HCT116 (cell line): ENCODE results near the gene GPRC5B. TPM values are rescaled to one million over a fixed set of nuclear protein-coding genes. Genes with fewer than 3 reads are reported as not detected.

Source experiments
- ATAC-seq: fragments of 200-7000 bp; cut with Tn5 transposase; 2 replicates; pipeline ENCODE4 v1.9.1; 2020; ENCODE audit warnings: mild to moderate bottlenecking, moderate library complexity
- BruUV-seq: library from RNA; stranded (reverse); fragments of 400-500 nt; replicated peaks from 2 replicates; lab custom pipeline; 2021; lab: Mats Ljungman, UMichigan
- CTCF ChIA-PET: fragments of 300-600 bp; sonication (Branson Sonifier 250); formaldehyde crosslinking; loops from one replicate; lab custom pipeline; 2021; ENCODE audit warnings: antibody characterized with exemption; lab: Charles Lee
- POLR2A ChIA-PET: fragments of 300-600, 350-600 bp; sonication (Branson Sonifier 250); formaldehyde crosslinking; loops from one replicate; lab custom pipeline; 2021; ENCODE audit warnings: antibody characterized with exemption; lab: Charles Lee
- RAD21 ChIA-PET, 2 experiments: fragments of 300-600 bp; sonication (Branson Sonifier 250); formaldehyde crosslinking; loops; one replicate each; lab custom pipeline; 2023; ENCODE audit warnings: low total read pairs in 2 of 2; ENCODE audit not compliant: uncharacterized antibody in 2 of 2, unreplicated experiment in 2 of 2, low non-redundant PET in 1 of 2; lab: Charles Lee
- DNase-seq: peaks from one replicate; pipeline ENCODE4 v3.0.0-alpha.2; 2010; ENCODE audit warnings: low read depth, low spot score
- H2AFZ ChIP-seq: fragments of 200-600 bp; shearing (Covaris generic), sonication (generic); 2 replicates; pipeline ENCODE4 v1.6.1; 2017; ENCODE audit warnings: low read depth, mixed run types, mixed read lengths, antibody characterized with exemption, low read length; ENCODE audit not compliant: poor library complexity, severe bottlenecking
- H3K27ac ChIP-seq: 2 replicates; pipeline ENCODE4 v1.5.1; 2012; ENCODE audit warnings: low read depth, low read length
- H3K27me3 ChIP-seq: fragments of 200-600 bp; sonication (generic); 2 replicates; pipeline ENCODE4 v1.6.1; 2016; ENCODE audit warnings: mixed run types, low read length, mixed read lengths; ENCODE audit not compliant: insufficient read depth
- H3K36me3 ChIP-seq, 2 experiments: fragments of 200-500 bp in 1 of 2; fragments of 200-600 bp in 1 of 2; sonication (Bioruptor generic) in 1 of 2; sonication (generic) in 1 of 2; 2 replicates each; pipeline versions ENCODE4 v1.5.1 to v1.6.1; 2014 to 2016; ENCODE audit warnings: low read length in 2 of 2, inconsistent platforms in 1 of 2, mixed read lengths in 1 of 2, mixed run types in 1 of 2; ENCODE audit not compliant: insufficient read depth in 2 of 2, control insufficient read depth in 1 of 2
- H3K4me1 ChIP-seq, 2 experiments: fragments of 200-600 bp in 1 of 2; sonication (generic) in 1 of 2; 2 replicates each; pipeline versions ENCODE4 v1.5.1 to v1.6.1; 2012 to 2017; ENCODE audit warnings: low read length in 2 of 2, inconsistent platforms in 1 of 2, mild to moderate bottlenecking in 1 of 2, mixed read lengths in 1 of 2, mixed run types in 1 of 2, moderate library complexity in 1 of 2; ENCODE audit not compliant: insufficient read depth in 2 of 2, control insufficient read depth in 1 of 2
- H3K4me2 ChIP-seq: fragments of 200-600 bp; sonication (generic); 2 replicates; pipeline ENCODE4 v1.6.1; 2017; ENCODE audit warnings: mixed run types, low read length, mixed read lengths
- H3K4me3 ChIP-seq, 2 experiments: fragments of 200-600 bp in 1 of 2; sonication (generic) in 1 of 2; replicated peaks in 1 of 2; 2 replicates each; pipeline ENCODE4 v1.5.1; 2011 to 2016; ENCODE audit warnings: low read length in 2 of 2, control low read depth in 1 of 2, low read depth in 1 of 2, mild to moderate bottlenecking in 1 of 2, mixed read lengths in 1 of 2, mixed run types in 1 of 2
- H3K79me2 ChIP-seq: fragments of 200-600 bp; sonication (generic); 2 replicates; pipeline ENCODE4 v1.6.1; 2017; ENCODE audit warnings: mild to moderate bottlenecking, mixed run types, low read length, moderate library complexity, mixed read lengths; ENCODE audit not compliant: insufficient read depth
- H3K9ac ChIP-seq: fragments of 200-600 bp; sonication (generic); 2 replicates; pipeline ENCODE4 v1.6.1; 2016; ENCODE audit warnings: low read length, mixed read lengths
- H3K9me2 ChIP-seq: fragments of 200-600 bp; sonication (generic), shearing (Covaris generic); 2 replicates; pipeline ENCODE4 v1.6.1; 2017; ENCODE audit warnings: mixed run types, mild to moderate bottlenecking, moderate library complexity; ENCODE audit not compliant: insufficient read depth
- H3K9me3 ChIP-seq, 2 experiments: fragments of 200-500 bp in 1 of 2; fragments of 200-600 bp in 1 of 2; sonication (Bioruptor generic) in 1 of 2; sonication (generic) in 1 of 2; 2 replicates each; pipeline ENCODE4 v1.6.1; 2014 to 2017; ENCODE audit warnings: low read length in 2 of 2, mixed read lengths in 2 of 2, inconsistent platforms in 1 of 2, low read depth in 1 of 2, mild to moderate bottlenecking in 1 of 2, mixed run types in 1 of 2, moderate library complexity in 1 of 2; ENCODE audit not compliant: control insufficient read depth in 1 of 2, insufficient read depth in 1 of 2
- H4K20me1 ChIP-seq: fragments of 200-600 bp; sonication (generic), shearing (Covaris generic); 2 replicates; pipeline ENCODE4 v1.6.1; 2017; ENCODE audit warnings: mixed run types, mild to moderate bottlenecking, moderate library complexity; ENCODE audit not compliant: insufficient read depth
- ELF1 ChIP-seq: IDR thresholded peaks from 2 replicates; pipeline ENCODE4 v1.6.1; 2012; ENCODE audit warnings: low read depth, borderline replicate concordance
- EZH2 ChIP-seq: fragments of 200-600 bp; sonication (generic); IDR thresholded peaks from 2 replicates; pipeline ENCODE4 v1.6.1; 2017; ENCODE audit warnings: antibody characterized with exemption, mixed run types
- EZH2phosphoT487 ChIP-seq: fragments of 200-600 bp; IDR thresholded peaks from 2 replicates; pipeline ENCODE4 v1.6.1; 2018; ENCODE audit warnings: antibody characterized with exemption, borderline replicate concordance
- FOSL1 ChIP-seq: IDR thresholded peaks from 2 replicates; pipeline ENCODE4 v1.6.1; 2012; ENCODE audit warnings: low read depth
- JUND ChIP-seq: IDR thresholded peaks from 2 replicates; pipeline ENCODE4 v1.6.1; 2012
- ZFX ChIP-seq: fragments of 450-650 bp; IDR thresholded peaks from 2 replicates; pipeline ENCODE4 v1.6.1; 2017
- ZNF274 ChIP-seq: fragments of 200-500 bp; sonication (Bioruptor generic); IDR thresholded peaks from 2 replicates; pipeline ENCODE4 v1.6.1; 2014; ENCODE audit warnings: mild to moderate bottlenecking, low read depth, low read length, inconsistent platforms
- intact Hi-C: fragments of 100-400 bp; cut with micrococcal nuclease; formaldehyde crosslinking; loops from 2 replicates; pipeline ENCODE4 v1.10.0; 2022
- total RNA-seq: library from RNA; stranded (reverse); gene quantifications from one replicate; pipeline ENCODE4 v1.2.1, GENCODE V29; 2021; ENCODE audit not compliant: unreplicated experiment
- TF ChIP-seq, protein P1 (sequence below), 3 experiments: fragments of 200-600 bp in 1 of 3; sonication (generic) in 1 of 3; IDR thresholded peaks in 2 of 3; conservative IDR thresholded peaks in 1 of 3; 2 replicates each; pipeline ENCODE4 v1.5.1; 2012 to 2017; ENCODE audit warnings: low read depth in 2 of 3, low read length in 2 of 3, antibody characterized with exemption in 1 of 3, borderline replicate concordance in 1 of 3, control low read depth in 1 of 3, mild to moderate bottlenecking in 1 of 3, mixed read lengths in 1 of 3, mixed run types in 1 of 3, moderate library complexity in 1 of 3; ENCODE audit not compliant: insufficient read depth in 1 of 3
- TF ChIP-seq, protein P2 (sequence below): IDR thresholded peaks from 2 replicates; pipeline ENCODE4 v1.6.1; 2012
- TF ChIP-seq, protein P3 (sequence below): IDR thresholded peaks from 2 replicates; pipeline ENCODE4 v1.6.1; 2012

GPRC5B gene
- total RNA-seq, 1 experiment from 2014 or later, result 7.2 TPM

- H3K36me3 ChIP-seq, result no peaks in the 10 kb centered on the region
- no peak overlapping the region for H3K4me3 ChIP-seq
- ChIA-PET RAD21 (no interaction called here), CTCF (no interaction called here), POLR2A (no interaction called here)
- intact Hi-C loops, result no loop called here
- no peaks in the 10 kb centered on the region for H3K4me1 ChIP-seq
- H3K9ac ChIP-seq, result no peak overlapping the region
- no TSS peak for BruUV-seq
- H2AFZ ChIP-seq, result no peak overlapping the region
- H3K27me3 ChIP-seq, result no peaks in the 10 kb centered on the region
- no peaks in the 10 kb centered on the region for H3K9me3 ChIP-seq
- no peaks in the 10 kb centered on the region for H4K20me1 ChIP-seq
- TF ChIP-seq, protein P1, sequence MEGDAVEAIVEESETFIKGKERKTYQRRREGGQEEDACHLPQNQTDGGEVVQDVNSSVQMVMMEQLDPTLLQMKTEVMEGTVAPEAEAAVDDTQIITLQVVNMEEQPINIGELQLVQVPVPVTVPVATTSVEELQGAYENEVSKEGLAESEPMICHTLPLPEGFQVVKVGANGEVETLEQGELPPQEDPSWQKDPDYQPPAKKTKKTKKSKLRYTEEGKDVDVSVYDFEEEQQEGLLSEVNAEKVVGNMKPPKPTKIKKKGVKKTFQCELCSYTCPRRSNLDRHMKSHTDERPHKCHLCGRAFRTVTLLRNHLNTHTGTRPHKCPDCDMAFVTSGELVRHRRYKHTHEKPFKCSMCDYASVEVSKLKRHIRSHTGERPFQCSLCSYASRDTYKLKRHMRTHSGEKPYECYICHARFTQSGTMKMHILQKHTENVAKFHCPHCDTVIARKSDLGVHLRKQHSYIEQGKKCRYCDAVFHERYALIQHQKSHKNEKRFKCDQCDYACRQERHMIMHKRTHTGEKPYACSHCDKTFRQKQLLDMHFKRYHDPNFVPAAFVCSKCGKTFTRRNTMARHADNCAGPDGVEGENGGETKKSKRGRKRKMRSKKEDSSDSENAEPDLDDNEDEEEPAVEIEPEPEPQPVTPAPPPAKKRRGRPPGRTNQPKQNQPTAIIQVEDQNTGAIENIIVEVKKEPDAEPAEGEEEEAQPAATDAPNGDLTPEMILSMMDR (IDR thresholded peaks at IDR 0.05 in 2 of 3, conservative IDR thresholded peaks at IDR 0.05 in 1 of 3; ENCODE audit: borderline replicate concordance in 1 of 3, insufficient read depth in 1 of 3, low read depth in 2 of 3, low read length in 2 of 3), result no peak
- TF ChIP-seq ZNF274 (no peak), JUND (no peak), EZH2phosphoT487 (no peak), EZH2 (no peak), ZFX (no peak), ELF1 (no peak), FOSL1 (no peak)
- TF ChIP-seq, protein P2, sequence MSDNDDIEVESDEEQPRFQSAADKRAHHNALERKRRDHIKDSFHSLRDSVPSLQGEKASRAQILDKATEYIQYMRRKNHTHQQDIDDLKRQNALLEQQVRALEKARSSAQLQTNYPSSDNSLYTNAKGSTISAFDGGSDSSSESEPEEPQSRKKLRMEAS, result no peak
- TF ChIP-seq, protein P3, sequence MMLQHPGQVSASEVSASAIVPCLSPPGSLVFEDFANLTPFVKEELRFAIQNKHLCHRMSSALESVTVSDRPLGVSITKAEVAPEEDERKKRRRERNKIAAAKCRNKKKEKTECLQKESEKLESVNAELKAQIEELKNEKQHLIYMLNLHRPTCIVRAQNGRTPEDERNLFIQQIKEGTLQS, result no peak
- no peak overlapping the region for H3K27ac ChIP-seq
- ATAC-seq (no peak), DNase-seq (no peak)
- no peaks in the 10 kb centered on the region for H3K9me2 ChIP-seq
- H3K4me2 ChIP-seq, result no peak overlapping the region
- H3K79me2 ChIP-seq, result no peaks in the 10 kb centered on the region
Observed at GRCh38 chr16:19878757-19879156, 5.9 kb downstream of the GPRC5B start.
